K562 (cell line): Measurements from ENCODE around the gene TTLL4. TPM values are rescaled to one million over a fixed set of nuclear protein-coding genes. Genes with fewer than 3 reads are reported as not detected.
"Not testable (repeated sequence)": the region's sequence is repeated elsewhere in the genome, so short reads cannot be mapped to it uniquely, and the experiment has no call there.

Experiments
- ATAC-seq: fragments of 200-7000 bp; cut with Tn5 transposase; 3 replicates; pipeline ENCODE4 v1.9.1; 2020; ENCODE audit warnings: moderate library complexity
- BruUV-seq: library from RNA; stranded (reverse); fragments of 400-500 nt; replicated peaks from 2 replicates; lab custom pipeline; 2021; lab: Mats Ljungman, UMichigan
- CTCF ChIA-PET: fragments of 300-600 bp; formaldehyde crosslinking; extraction: SDS; loops from one replicate; lab custom pipeline; 2021; ENCODE audit warnings: low intra/inter-chr PET ratio; lab: Yijun Ruan, JAX
- POLR2A ChIA-PET: fragments of 300-600, 350-650 bp; sonication (Branson Sonifier 250); formaldehyde crosslinking; extraction: SDS; loops from one replicate; lab custom pipeline; 2021; ENCODE audit warnings: antibody characterized with exemption, inconsistent platforms; lab: Yijun Ruan, JAX
- DNase-seq, 4 experiments: peaks; one replicate each; pipeline versions ENCODE4 v3.0.0 to v3.0.0-alpha.2; 2011 to 2018; ENCODE audit warnings: low spot score in 3 of 4, mixed read lengths in 3 of 4; ENCODE audit errors: extremely low read depth in 1 of 4
- FAIRE-seq: peaks from 2 replicates; lab custom pipeline; 2011; peaks lifted over from hg19 to GRCh38; lab: Jason Lieb, UNC
- H2AFZ ChIP-seq: 2 replicates; pipeline ENCODE4 v1.6.0; 2011; ENCODE audit warnings: low read depth, low read length, control low read depth, inconsistent platforms
- H3K27ac ChIP-seq: fragments of 200-600 bp; 3 replicates; pipeline ENCODE4 v1.8.0; 2011; ENCODE audit warnings: low read depth, mild to moderate bottlenecking, control low read depth, inconsistent platforms, low read length, moderate library complexity, mixed read lengths; ENCODE audit errors: extremely low read depth
- H3K27me3 ChIP-seq, 2 experiments: fragments of 300-600 bp in 1 of 2; 2 replicates in 1 of 2; 3 replicates in 1 of 2; pipeline versions ENCODE4 v1.6.0 to v1.8.0; 2011; ENCODE audit warnings: inconsistent platforms in 2 of 2, low read length in 2 of 2, mild to moderate bottlenecking in 1 of 2, mixed read lengths in 1 of 2, moderate library complexity in 1 of 2; ENCODE audit not compliant: control insufficient read depth in 2 of 2, insufficient read depth in 2 of 2
- H3K36me3 ChIP-seq: fragments of 300-600 bp; 3 replicates; pipeline ENCODE4 v1.8.0; 2011; ENCODE audit warnings: mild to moderate bottlenecking, low read length, inconsistent platforms; ENCODE audit not compliant: control insufficient read depth, insufficient read depth
- H3K4me1 ChIP-seq, 2 experiments: fragments of 200-600 bp in 1 of 2; replicated peaks in 1 of 2; 2 replicates in 1 of 2; 3 replicates in 1 of 2; pipeline versions ENCODE4 v1.5.1 to v1.8.0; 2011; ENCODE audit warnings: inconsistent platforms in 2 of 2, low read length in 2 of 2, mild to moderate bottlenecking in 1 of 2, mixed read lengths in 1 of 2, moderate library complexity in 1 of 2; ENCODE audit not compliant: control insufficient read depth in 2 of 2, insufficient read depth in 2 of 2
- H3K4me2 ChIP-seq: 2 replicates; pipeline ENCODE4 v1.6.1; 2011; ENCODE audit warnings: low read length, control low read depth, inconsistent platforms, mixed read lengths; ENCODE audit not compliant: insufficient read depth
- H3K4me3 ChIP-seq: fragments of 200-600 bp; sonication (generic), shearing (Covaris generic); 2 replicates; pipeline ENCODE4 v1.5.1; 2016; ENCODE audit warnings: control low read depth, inconsistent platforms
- H3K79me2 ChIP-seq: fragments of 200-600 bp; 3 replicates; pipeline ENCODE4 v1.8.0; 2011; ENCODE audit warnings: low read length, inconsistent platforms; ENCODE audit not compliant: control insufficient read depth, insufficient read depth
- H3K9ac ChIP-seq, 2 experiments: 2 replicates each; pipeline versions ENCODE4 v1.6.0 to v1.6.1; 2011; ENCODE audit warnings: low read depth in 2 of 2, low read length in 2 of 2, control low read depth in 1 of 2, inconsistent platforms in 1 of 2, mild to moderate bottlenecking in 1 of 2, mixed read lengths in 1 of 2; ENCODE audit not compliant: insufficient read depth in 1 of 2
- H3K9me1 ChIP-seq: one replicate; pipeline ENCODE4 v1.6.0; 2011; ENCODE audit warnings: inconsistent platforms, mild to moderate bottlenecking, low read length, moderate library complexity; ENCODE audit not compliant: control insufficient read depth, insufficient read depth
- H3K9me3 ChIP-seq: replicated peaks from 2 replicates; pipeline ENCODE4 v1.5.1; 2011; ENCODE audit warnings: low read depth, low read length, inconsistent platforms; ENCODE audit not compliant: control insufficient read depth, insufficient read depth
- H4K20me1 ChIP-seq: replicated peaks from 2 replicates; pipeline ENCODE4 v1.6.1; 2011; ENCODE audit warnings: low read length, inconsistent platforms, mixed read lengths; ENCODE audit not compliant: control insufficient read depth, insufficient read depth
- CTCFL ChIP-seq: IDR thresholded peaks from 2 replicates; pipeline ENCODE4 v1.6.1; 2011; ENCODE audit warnings: borderline replicate concordance, low read depth, mild to moderate bottlenecking, moderate library complexity, low read length; ENCODE audit not compliant: insufficient read depth, poor library complexity, severe bottlenecking
- GABPB1 ChIP-seq: sonication (generic); formaldehyde crosslinking; IDR thresholded peaks from 2 replicates; pipeline ENCODE4 v1.8.0; 2022; ENCODE audit warnings: mild to moderate bottlenecking, missing genetic modification reagents
- GTF2A2 ChIP-seq: IDR thresholded peaks from 2 replicates; pipeline ENCODE4 v1.6.1; 2016; ENCODE audit warnings: mild to moderate bottlenecking, missing genetic modification characterization, missing compliant biosample characterization
- KDM1A ChIP-seq, 2 experiments: fragments of 450-650 bp; IDR thresholded peaks; 2 replicates each; pipeline ENCODE4 v1.6.1; 2016; ENCODE audit warnings: mild to moderate bottlenecking in 2 of 2
- RAD21 ChIP-seq, 2 experiments: fragments of 250-450 bp in 1 of 2; fragments of 450-650 bp in 1 of 2; sonication (Bioruptor Pico) in 1 of 2; formaldehyde crosslinking in 1 of 2; IDR thresholded peaks in 1 of 2; conservative IDR thresholded peaks in 1 of 2; 2 replicates each; pipeline versions ENCODE4 v1.4.0 to v1.8.0; 2020 to 2022; ENCODE audit warnings: mild to moderate bottlenecking in 2 of 2, moderate library complexity in 1 of 2
- RCOR1 ChIP-seq, 2 experiments: IDR thresholded peaks; 2 replicates each; pipeline ENCODE4 v1.6.1; 2012; ENCODE audit warnings: low read depth in 2 of 2, low read length in 2 of 2, borderline replicate concordance in 1 of 2, improper control_type of control experiment in 1 of 2
- SMC3 ChIP-seq: conservative IDR thresholded peaks from 2 replicates; pipeline ENCODE4 v1.6.1; 2011; ENCODE audit warnings: low read depth, low read length, improper control_type of control experiment; ENCODE audit not compliant: insufficient read depth
- SRF ChIP-seq, 2 experiments: fragments of 250-450, 450-650 bp in 1 of 2; sonication (Bioruptor Pico) in 1 of 2; sonication (generic) in 1 of 2; formaldehyde crosslinking; IDR thresholded peaks; 2 replicates each; pipeline versions ENCODE4 v1.5.0 to v1.5.1; 2020 to 2022; ENCODE audit warnings: mild to moderate bottlenecking in 1 of 2, missing genetic modification reagents in 1 of 2
- WGBS: fragments of 100-300 bp; shearing (Covaris generic); methylation state at CpG from one replicate; pipeline ENCODE4 v1.1.6; 2016; ENCODE audit warnings: low coverage, mixed read lengths; ENCODE audit not compliant: insufficient coverage; ENCODE audit errors: missing lambda C conversion rate; 5-methylcytosine and 5-hydroxymethylcytosine counted together
- in situ Hi-C: fragments of 300-500 bp; cut with MboI; formaldehyde crosslinking; loops from 4 replicates; pipeline ENCODE4 v1.15.0; 2018; ENCODE audit warnings: inconsistent platforms, mixed read lengths
- intact Hi-C: fragments of 100-400 bp; cut with micrococcal nuclease; formaldehyde crosslinking; loops from 2 replicates; pipeline ENCODE4 v1.14.2; 2022
- polyA plus RNA-seq, 8 experiments: library from polyadenylated mRNA; depleted of rRNA in 4 of 8; stranded (reverse) in 5 of 8; unstranded in 3 of 8; fragments of >200 nt; fragmentation: Nextera tagmentation in 2 of 8; fragmentation: Illumina TruSeq in 1 of 8; extraction: Ambion mirVana in 2 of 8; extraction: Trizol in 1 of 8; gene quantifications; 2 replicates each; pipeline versions ENCODE4 v1.2.1 to v1.2.3, GENCODE V29; 2011 to 2014; ENCODE audit warnings: inconsistent platforms in 1 of 8, missing spikeins in 1 of 8
- total RNA-seq, 7 experiments: library from RNA; depleted of rRNA in 6 of 7; stranded (reverse); fragments of >200 nt in 6 of 7; fragmentation: Illumina TruSeq in 2 of 7; extraction: Trizol in 2 of 7; gene quantifications; 2 replicates each; pipeline versions ENCODE4 v1.2.1 to v1.2.3, GENCODE V29; 2011 to 2021; ENCODE audit warnings: low replicate concordance in 1 of 7
- TF ChIP-seq, protein P1 (sequence below), 3 experiments: IDR thresholded peaks in 2 of 3; conservative IDR thresholded peaks in 1 of 3; 2 replicates each; pipeline ENCODE4 v1.5.1; 2011 to 2012; ENCODE audit warnings: low read length in 3 of 3, mild to moderate bottlenecking in 3 of 3, control low read depth in 2 of 3, improper control_type of control experiment in 1 of 3, inconsistent platforms in 1 of 3, low read depth in 1 of 3, mixed read lengths in 1 of 3, moderate library complexity in 1 of 3; ENCODE audit not compliant: insufficient read depth in 2 of 3

TTLL4 gene
- total and polyA plus RNA-seq, 9 of the 15 experiments (the other 6 are each of a cell fraction or from before 2014, with no cell fraction given) = 12.6 to 67.5 (median 24.5) TPM

- Histone ChIP-seq H3K36me3 (no peaks in the 10 kb centered on the region), H3K9me3 (no peaks in the 10 kb centered on the region), H3K4me2 (no peak overlapping the region), H3K27ac (no peak overlapping the region), H3K9me1 (no peaks in the 10 kb centered on the region), H3K9ac (no peak overlapping the region), H2AFZ (no peak overlapping the region; the same call in 1 of the 2 replicates), H4K20me1 (no peaks in the 10 kb centered on the region), H3K27me3 (no peaks in the 10 kb centered on the region), H3K4me3 (no peak overlapping the region), H3K4me1 (peaks cover 6 to 12% of the 10 kb centered on the region in 2 experiments; a peak in 3 of 5 replicates), H3K79me2 (no peaks in the 10 kb centered on the region)
- POLR2A ChIA-PET = interaction anchor here (0.6 kb wide), 1 partner anchor 22 kb away, joined by 3 read pairs; no protein-coding TSS in a partner anchor
- BruUV-seq = no TSS peak
- in situ Hi-C loops (no loop called here), intact Hi-C loops (no loop called here)
- no peak for ATAC-seq
- TF ChIP-seq GABPB1 (CRISPR knock-in tag) = no peak
- TF ChIP-seq KDM1A (IDR thresholded peaks at IDR 0.05) = no peak
- no peak for TF ChIP-seq GTF2A2 (tag)
- no peak for DNase-seq
- CTCF ChIA-PET = no interaction called here
- WGBS = 39% methylated on average over 3 of the region's 3 CpGs
- FAIRE-seq = no peak
Measured at GRCh38 chr2:218680061-218680460, 30.6 kb upstream of the TTLL4 start.

DNA sequence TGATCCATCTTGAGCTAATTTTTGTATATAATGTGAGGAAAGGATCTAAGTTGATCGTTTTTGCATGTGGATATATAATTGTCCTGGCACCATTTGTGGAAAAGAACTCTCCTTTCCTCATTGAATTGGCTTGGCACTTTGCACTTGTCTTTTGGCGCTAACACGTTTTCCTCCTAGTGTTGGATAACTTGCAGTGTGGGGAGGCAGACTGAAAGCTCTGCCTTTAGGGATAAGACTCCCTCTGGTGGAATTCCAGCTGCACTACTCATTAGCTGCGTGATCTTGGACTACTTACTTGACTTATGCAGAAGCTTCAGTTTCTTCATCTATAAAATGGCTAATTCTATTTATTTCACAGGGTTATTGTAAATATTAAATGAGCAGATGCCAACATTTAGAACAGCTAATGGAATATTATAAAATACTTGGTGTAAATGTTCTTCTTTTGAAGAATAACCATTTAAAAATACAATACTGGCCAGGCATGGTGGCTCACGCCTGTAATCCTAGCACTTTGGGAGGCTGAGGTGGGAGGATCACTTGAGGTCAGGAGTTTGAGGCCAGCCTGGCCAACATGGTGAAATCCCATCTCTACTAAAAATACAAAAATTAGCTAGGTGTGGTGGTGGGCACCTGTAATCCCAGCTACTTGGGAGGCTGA lies 23.1 kb upstream of the TTLL4 start:
- H3K4me1 ChIP-seq, H3K79me2 ChIP-seq, H3K27ac ChIP-seq, H3K9ac ChIP-seq, BruUV-seq, H3K9me3 ChIP-seq, H3K4me3 ChIP-seq, in situ Hi-C loops, H3K27me3 ChIP-seq, H4K20me1 ChIP-seq, H3K4me2 ChIP-seq, H3K36me3 ChIP-seq, H3K9me1 ChIP-seq: not testable (repeated sequence)
- ChIA-PET POLR2A (interaction anchor here (0.7 to 0.9 kb wide), 3 partner anchors 10 to 160 kb away, joined by 3 to 4 read pairs (median 3); no protein-coding TSS in a partner anchor), CTCF (interaction anchor here (1.2 kb wide), 1 partner anchor 29 kb away, joined by 8 read pairs; the partner anchor contains the start of genes BCS1L and ZNF142)
- peak overlapping the region; percentile 78; the same call in 1 of the 2 replicates for H2AFZ ChIP-seq
- peak; percentile 93 for FAIRE-seq
- ATAC-seq = peak; percentile 100
- intact Hi-C loops = loop anchor here (1.0 kb wide), 1 partner anchor 29 kb away; no protein-coding TSS in a partner anchor
- DNase-seq = peak; percentile 42 to 76 (median 55)
- WGBS = 21% methylated on average over 5 of the region's 5 CpGs
- TF ChIP-seq, protein P1, sequence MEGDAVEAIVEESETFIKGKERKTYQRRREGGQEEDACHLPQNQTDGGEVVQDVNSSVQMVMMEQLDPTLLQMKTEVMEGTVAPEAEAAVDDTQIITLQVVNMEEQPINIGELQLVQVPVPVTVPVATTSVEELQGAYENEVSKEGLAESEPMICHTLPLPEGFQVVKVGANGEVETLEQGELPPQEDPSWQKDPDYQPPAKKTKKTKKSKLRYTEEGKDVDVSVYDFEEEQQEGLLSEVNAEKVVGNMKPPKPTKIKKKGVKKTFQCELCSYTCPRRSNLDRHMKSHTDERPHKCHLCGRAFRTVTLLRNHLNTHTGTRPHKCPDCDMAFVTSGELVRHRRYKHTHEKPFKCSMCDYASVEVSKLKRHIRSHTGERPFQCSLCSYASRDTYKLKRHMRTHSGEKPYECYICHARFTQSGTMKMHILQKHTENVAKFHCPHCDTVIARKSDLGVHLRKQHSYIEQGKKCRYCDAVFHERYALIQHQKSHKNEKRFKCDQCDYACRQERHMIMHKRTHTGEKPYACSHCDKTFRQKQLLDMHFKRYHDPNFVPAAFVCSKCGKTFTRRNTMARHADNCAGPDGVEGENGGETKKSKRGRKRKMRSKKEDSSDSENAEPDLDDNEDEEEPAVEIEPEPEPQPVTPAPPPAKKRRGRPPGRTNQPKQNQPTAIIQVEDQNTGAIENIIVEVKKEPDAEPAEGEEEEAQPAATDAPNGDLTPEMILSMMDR (IDR thresholded peaks at IDR 0.05 in 2 of 3, conservative IDR thresholded peaks at IDR 0.05 in 1 of 3; ENCODE audit: insufficient read depth in 2 of 3, low read depth in 1 of 3, low read length in 3 of 3) = peak; percentile 78 to 88 (median 86)
- peak; percentile 66 to 78 for TF ChIP-seq RAD21 (CRISPR knock-in tag; conservative IDR thresholded peaks at IDR 0.05 in 1 of 2, IDR thresholded peaks at IDR 0.05 in 1 of 2)
- 0 out of 4 replicates have a peak, but pooled peaks of 1 of the 2 experiments have one; percentile 18 for TF ChIP-seq RCOR1 (IDR thresholded peaks at IDR 0.05; ENCODE audit: borderline replicate concordance in 1 of 2, low read depth in 2 of 2, low read length in 2 of 2)
- TF ChIP-seq SMC3 = peak; percentile 68
- peak in 1 of 2 experiments; percentile 40; a peak in 1 of 4 replicates for TF ChIP-seq SRF (CRISPR knock-in tag; IDR thresholded peaks at IDR 0.05)
- peak; percentile 13 for TF ChIP-seq CTCFL
